H1 (cell line): ENCODE results near the gene ZDHHC8. TPM values are rescaled to one million over a fixed set of nuclear protein-coding genes. Genes with fewer than 3 reads are reported as not detected.
A peak's percentile ranks its signal among the peaks of the same experiment; 100 is the strongest.

Source experiments
- CTCF ChIA-PET: fragments of 300-600 bp; sonication (Branson Sonifier 250); formaldehyde crosslinking; loops from one replicate; lab custom pipeline; 2021; ENCODE audit not compliant: partially characterized antibody; lab: Charles Lee
- POLR2A ChIA-PET: fragments of 300-600 bp; sonication (Branson Sonifier 250); formaldehyde crosslinking; loops from one replicate; lab custom pipeline; 2021; ENCODE audit warnings: inconsistent platforms; ENCODE audit not compliant: partially characterized antibody; lab: Charles Lee
- DNase-seq, 2 experiments: peaks; one replicate each; pipeline versions ENCODE4 v3.0.0 to v3.0.0-alpha.2; 2010 to 2022; ENCODE audit warnings: low spot score in 2 of 2, low read depth in 1 of 2, mixed read lengths in 1 of 2
- FAIRE-seq: peaks from 2 replicates; lab custom pipeline; 2011; peaks lifted over from hg19 to GRCh38; lab: Jason Lieb, UNC
- H2AFZ ChIP-seq: 2 replicates; pipeline ENCODE4 v1.8.1; 2012; ENCODE audit warnings: low read length, inconsistent platforms
- H2AK5ac ChIP-seq: 2 replicates; pipeline ENCODE4 v1.6.1; 2013; ENCODE audit warnings: low read depth, low read length
- H2BK120ac ChIP-seq: replicated peaks from 2 replicates; pipeline ENCODE3; 2013; ENCODE audit warnings: low read depth, low read length, inconsistent platforms
- H2BK12ac ChIP-seq: 2 replicates; pipeline ENCODE4 v1.6.1; 2013; ENCODE audit warnings: low read depth, low read length
- H2BK15ac ChIP-seq: 2 replicates; pipeline ENCODE4 v1.6.1; 2013; ENCODE audit warnings: low read length
- H2BK20ac ChIP-seq: 2 replicates; pipeline ENCODE4 v1.6.1; 2013; ENCODE audit warnings: low read length
- H2BK5ac ChIP-seq: 2 replicates; pipeline ENCODE4 v1.6.1; 2013; ENCODE audit warnings: low read depth, low read length
- H3K14ac ChIP-seq: 2 replicates; pipeline ENCODE4 v1.6.1; 2013; ENCODE audit warnings: inconsistent platforms; ENCODE audit not compliant: insufficient read length
- H3K18ac ChIP-seq: 2 replicates; pipeline ENCODE4 v1.6.1; 2013; ENCODE audit warnings: low read length; ENCODE audit errors: extremely low read depth
- H3K23ac ChIP-seq: 2 replicates; pipeline ENCODE4 v1.6.1; 2013; ENCODE audit warnings: inconsistent platforms; ENCODE audit not compliant: insufficient read length
- H3K23me2 ChIP-seq: 2 replicates; pipeline ENCODE4 v1.6.1; 2013; ENCODE audit warnings: low read depth, low read length
- H3K27ac ChIP-seq: 2 replicates; pipeline ENCODE4 v1.6.1; 2011; ENCODE audit warnings: low read depth, low read length, inconsistent platforms
- H3K27me3 ChIP-seq, 4 experiments: replicated peaks in 1 of 4; 1 replicate in 1 of 4; 2 replicates in 3 of 4; pipeline versions ENCODE4 v1.6.1 to v1.8.1; 2011 to 2013; ENCODE audit warnings: low read length in 3 of 4, mild to moderate bottlenecking in 3 of 4, inconsistent platforms in 2 of 4, mixed read lengths in 2 of 4, moderate library complexity in 1 of 4; ENCODE audit not compliant: control insufficient read depth in 3 of 4, insufficient read depth in 3 of 4; ENCODE audit errors: extremely low read depth in 1 of 4
- H3K36me3 ChIP-seq, 4 experiments: 2 replicates each; pipeline versions ENCODE4 v1.6.1 to v1.8.1; 2011 to 2013; ENCODE audit warnings: mild to moderate bottlenecking in 4 of 4, low read length in 3 of 4, moderate library complexity in 2 of 4, control low read depth in 1 of 4, inconsistent platforms in 1 of 4; ENCODE audit not compliant: insufficient read depth in 4 of 4, control insufficient read depth in 2 of 4
- H3K4ac ChIP-seq: replicated peaks from 2 replicates; pipeline ENCODE3; 2013; ENCODE audit warnings: low read length, low read depth, mixed read lengths, inconsistent platforms; ENCODE audit not compliant: insufficient read length
- H3K4me1 ChIP-seq, 4 experiments: replicated peaks in 1 of 4; 1 replicate in 1 of 4; 2 replicates in 3 of 4; pipeline versions ENCODE4 v1.6.1 to v1.8.1; 2011 to 2013; ENCODE audit warnings: low read length in 3 of 4, inconsistent platforms in 2 of 4, mixed read lengths in 1 of 4; ENCODE audit not compliant: insufficient read depth in 4 of 4, control insufficient read depth in 3 of 4
- H3K4me2 ChIP-seq, 2 experiments: 2 replicates each; pipeline versions ENCODE4 v1.6.1 to v1.8.1; 2011 to 2013; ENCODE audit warnings: low read depth in 2 of 2, low read length in 2 of 2, control low read depth in 1 of 2, inconsistent platforms in 1 of 2, mild to moderate bottlenecking in 1 of 2; ENCODE audit not compliant: insufficient read depth in 1 of 2
- H3K4me3 ChIP-seq, 4 experiments: fragments of 200-600, 300-600 bp in 1 of 4; sonication (generic), shearing (Covaris generic), sonication (Bioruptor Twin) in 1 of 4; 2 replicates each; pipeline versions ENCODE4 v1.5.1 to v1.8.1; 2011 to 2016; ENCODE audit warnings: low read length in 4 of 4, low read depth in 3 of 4, control low read depth in 2 of 4, inconsistent platforms in 2 of 4, mild to moderate bottlenecking in 2 of 4, mixed read lengths in 1 of 4, moderate library complexity in 1 of 4; ENCODE audit not compliant: insufficient read depth in 2 of 4; ENCODE audit errors: extremely low read depth in 1 of 4
- H3K56ac ChIP-seq: replicated peaks from 2 replicates; pipeline ENCODE3; 2013; ENCODE audit warnings: low read depth, mild to moderate bottlenecking, mixed read lengths, low read length, inconsistent platforms; ENCODE audit not compliant: insufficient read length
- H3K79me1 ChIP-seq: 2 replicates; pipeline ENCODE4 v1.6.1; 2013; ENCODE audit warnings: low read depth, low read length, control low read depth
- H3K79me2 ChIP-seq, 2 experiments: 2 replicates each; pipeline versions ENCODE4 v1.6.1 to v1.8.1; 2012 to 2013; ENCODE audit warnings: low read length in 2 of 2, mild to moderate bottlenecking in 2 of 2, inconsistent platforms in 1 of 2; ENCODE audit not compliant: insufficient read depth in 2 of 2, control insufficient read depth in 1 of 2
- H3K9ac ChIP-seq, 4 experiments: replicated peaks in 1 of 4; 1 replicate in 1 of 4; 2 replicates in 3 of 4; pipeline versions ENCODE4 v1.6.1 to v1.8.1; 2011 to 2013; ENCODE audit warnings: low read depth in 3 of 4, low read length in 3 of 4, control low read depth in 2 of 4, mild to moderate bottlenecking in 2 of 4, moderate library complexity in 2 of 4, inconsistent platforms in 1 of 4; ENCODE audit errors: extremely low read depth in 1 of 4
- H3K9me3 ChIP-seq, 2 experiments: 2 replicates each; pipeline versions ENCODE4 v1.6.1 to v1.8.1; 2012 to 2013; ENCODE audit warnings: mild to moderate bottlenecking in 2 of 2, moderate library complexity in 2 of 2, control low read depth in 1 of 2, inconsistent platforms in 1 of 2, low read depth in 1 of 2, low read length in 1 of 2, mixed read lengths in 1 of 2; ENCODE audit not compliant: insufficient read depth in 2 of 2
- H4K20me1 ChIP-seq, 2 experiments: replicated peaks in 1 of 2; 2 replicates each; pipeline versions ENCODE3 to v1.8.1; 2011 to 2013; ENCODE audit warnings: inconsistent platforms in 2 of 2, low read length in 2 of 2, mild to moderate bottlenecking in 1 of 2; ENCODE audit not compliant: insufficient read depth in 2 of 2, control insufficient read depth in 1 of 2
- H4K5ac ChIP-seq: 2 replicates; pipeline ENCODE4 v1.6.1; 2013; ENCODE audit warnings: low read length, low read depth, mixed read lengths, inconsistent platforms; ENCODE audit not compliant: insufficient read length
- H4K8ac ChIP-seq: 2 replicates; pipeline ENCODE4 v1.8.0; 2013; ENCODE audit warnings: mild to moderate bottlenecking, moderate library complexity, low read length, inconsistent platforms; ENCODE audit not compliant: insufficient read depth; ENCODE audit errors: extremely low read depth
- H4K91ac ChIP-seq: replicated peaks from 2 replicates; pipeline ENCODE3; 2013; ENCODE audit warnings: low read length, mixed read lengths, inconsistent platforms; ENCODE audit not compliant: insufficient read length
- CHD2 ChIP-seq: IDR thresholded peaks from 2 replicates; pipeline ENCODE4 v1.6.1; 2012; ENCODE audit warnings: low read length, improper control_type of control experiment
- KDM5A ChIP-seq: fragments of 200-600 bp; IDR thresholded peaks from 2 replicates; pipeline ENCODE4 v1.7.1; 2012; ENCODE audit warnings: mild to moderate bottlenecking, low read length, inconsistent platforms, mixed read lengths
- PHF8 ChIP-seq: fragments of 200-600 bp; sonication (generic); conservative IDR thresholded peaks from 2 replicates; pipeline ENCODE4 v1.7.1; 2012; ENCODE audit warnings: low read depth, mild to moderate bottlenecking, inconsistent platforms, low read length, moderate library complexity
- POLR2A ChIP-seq, 2 experiments: IDR thresholded peaks; 1 replicate in 1 of 2; 2 replicates in 1 of 2; pipeline ENCODE4 v1.6.1; 2011; ENCODE audit warnings: low read depth in 2 of 2, low read length in 2 of 2, mild to moderate bottlenecking in 2 of 2; ENCODE audit errors: control extremely low read depth in 1 of 2
- POLR2AphosphoS5 ChIP-seq: IDR thresholded peaks from 2 replicates; pipeline ENCODE4 v1.6.1; 2011; ENCODE audit warnings: low read depth, low read length
- RBBP5 ChIP-seq: IDR thresholded peaks from 2 replicates; pipeline ENCODE4 v1.7.1; 2012; ENCODE audit warnings: low read depth, mild to moderate bottlenecking, inconsistent platforms, low read length, moderate library complexity, borderline replicate concordance
- WGBS, 2 experiments: shearing (Covaris generic) in 1 of 2; methylation state at CpG; one replicate each; pipeline versions ENCODE4 v1.1.6 to v1.1.7; 2013 to 2015; ENCODE audit warnings: low lambda C conversion rate in 2 of 2, mixed read lengths in 2 of 2, inconsistent platforms in 1 of 2, low coverage in 1 of 2, missing lambda C conversion rate in 1 of 2; ENCODE audit not compliant: insufficient replicate concordance in 2 of 2, insufficient coverage in 1 of 2, insufficient read length in 1 of 2; ENCODE audit errors: extremely low coverage in 1 of 2, missing lambda C conversion rate in 1 of 2; 5-methylcytosine and 5-hydroxymethylcytosine counted together
- polyA plus RNA-seq, 7 experiments: library from polyadenylated mRNA; depleted of rRNA in 3 of 7; stranded (reverse) in 5 of 7; unstranded in 2 of 7; fragments of >200 nt in 5 of 7; fragments of 200-250 nt in 2 of 7; gene quantifications; 1 replicate in 5 of 7; 2 replicates in 1 of 7; 4 replicates in 1 of 7; pipeline versions ENCODE4 v1.2.1 to v1.2.3, GENCODE V29; 2011 to 2013; ENCODE audit warnings: missing spikeins in 2 of 7, mixed read lengths in 2 of 7
- total RNA-seq: library from RNA; stranded (reverse); fragmentation: NEBNext Ultra II Directional; extraction: Animal tissue kit (Norgen Biotek cat#: 25700); gene quantifications from 2 replicates; pipeline ENCODE4 v1.2.1, GENCODE V29; 2021

Gene ZDHHC8
- total and polyA plus RNA-seq, 2 of the 8 experiments (the other 6 are each of a cell fraction or from before 2014, with no cell fraction given), result 18.6 to 65.6 TPM

DNA sequence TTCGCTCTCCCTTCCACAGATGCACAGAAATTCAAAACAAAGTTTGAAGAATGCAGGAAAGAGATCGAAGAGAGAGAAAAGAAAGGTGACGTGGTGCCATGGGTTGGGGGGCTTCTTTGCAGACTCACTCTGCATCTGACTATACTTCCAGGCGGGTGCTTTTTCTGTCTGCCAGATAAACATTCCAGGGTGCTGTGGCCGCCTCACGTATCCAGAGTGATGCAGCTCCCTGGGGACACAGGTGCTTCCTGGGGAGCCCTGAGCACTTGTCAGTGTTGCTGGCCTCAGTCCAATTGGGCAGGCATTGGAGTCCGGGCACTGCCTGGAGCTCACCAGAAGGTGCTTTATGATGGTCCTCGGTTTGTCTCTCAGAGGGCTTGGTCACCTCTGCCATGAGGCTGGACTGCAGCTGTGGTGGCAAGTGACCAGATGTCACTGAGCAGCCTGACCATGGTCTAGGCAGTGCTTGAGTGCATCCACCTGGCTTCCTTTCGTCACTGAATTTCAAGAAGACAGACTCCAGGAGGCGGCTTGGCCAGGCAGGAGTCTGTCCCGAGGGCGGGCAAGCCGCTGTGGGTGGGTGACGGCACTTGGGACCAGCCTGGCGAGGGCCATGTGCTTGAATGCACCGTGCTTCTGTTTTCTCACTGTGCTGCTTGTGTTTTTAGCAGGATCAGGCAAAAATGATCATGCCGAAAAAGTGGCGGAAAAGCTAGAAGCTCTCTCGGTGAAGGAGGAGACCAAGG is 5.1 kb upstream of the ZDHHC8 start:
- peaks cover 37 to 57% (median 46%) of the 10 kb centered on the region in 4 experiments for H3K36me3 ChIP-seq
- H3K4ac ChIP-seq, result no peak overlapping the region
- no peak overlapping the region for H3K27ac ChIP-seq
- peaks cover 0 to 6% (median under 1%) of the 10 kb centered on the region in 4 experiments; a peak in 4 of 7 replicates for H3K4me1 ChIP-seq
- no peak overlapping the region for H2BK12ac ChIP-seq
- no peaks in the 10 kb centered on the region for H3K27me3 ChIP-seq
- H2BK5ac ChIP-seq, result no peak overlapping the region
- H2AK5ac ChIP-seq, result no peak overlapping the region
- H3K14ac ChIP-seq, result no peak overlapping the region
- no peak overlapping the region for H3K4me3 ChIP-seq
- WGBS, 2 experiments, result 89% methylated on average over 19 of the region's 19 CpGs; no CpG with 5 or more reads in 1 of the 2 experiments
- H3K18ac ChIP-seq, result no peak overlapping the region
- peaks cover 16 to 31% of the 10 kb centered on the region in 2 experiments; a peak in 3 of 4 replicates for H3K79me2 ChIP-seq
- H3K23me2 ChIP-seq, result peaks cover 7% of the 10 kb centered on the region; the same call in 1 of the 2 replicates
- H3K23ac ChIP-seq, result no peak overlapping the region
- ChIA-PET CTCF (interaction anchor here (0.9 to 1.6 kb wide), 2 partner anchors 9 to 16 kb away, joined by 4 to 5 read pairs; partner anchors contain the start of gene TRMT2A), POLR2A (interaction anchor here (0.9 to 8.3 kb wide), 16 partner anchors 8 to 182 kb away, joined by 3 to 223 read pairs (median 5); partner anchors contain the start of genes RANBP1, TANGO2 and TRMT2A)
- no peak overlapping the region for H2AFZ ChIP-seq
- H4K91ac ChIP-seq, result no peak overlapping the region
- no peak overlapping the region for H2BK15ac ChIP-seq
- no peak overlapping the region for H3K56ac ChIP-seq
- no peak overlapping the region for H2BK120ac ChIP-seq
- no peak overlapping the region for H3K4me2 ChIP-seq
- FAIRE-seq (no peak), DNase-seq (no peak)
- H4K20me1 ChIP-seq, result peaks cover 34 to 51% of the 10 kb centered on the region in 2 experiments
- H3K9ac ChIP-seq, result no peak overlapping the region
- H2BK20ac ChIP-seq, result no peak overlapping the region
- no peak overlapping the region for H4K8ac ChIP-seq
- H3K79me1 ChIP-seq, result peaks cover 6% of the 10 kb centered on the region
- no peak for TF ChIP-seq RBBP5
- no peak for TF ChIP-seq KDM5A
- TF ChIP-seq POLR2AphosphoS5, result peak; percentile 72
- no peak for TF ChIP-seq CHD2
- no peak for TF ChIP-seq PHF8
- peak in 1 of 2 experiments; percentile 15; a peak in 1 of 3 replicates for TF ChIP-seq POLR2A (IDR thresholded peaks at IDR 0.05; ENCODE audit: control extremely low read depth in 1 of 2, low read depth in 2 of 2, low read length in 2 of 2)
- no peak overlapping the region for H4K5ac ChIP-seq
- H3K9me3 ChIP-seq, result no peaks in the 10 kb centered on the region
